OCI-LY1 (cell line): Measurements from ENCODE around the gene SERTAD3.

ENCODE experiments used
- EZH2 ChIP-seq: fragments of 200-600 bp; sonication (generic), shearing (Covaris generic); IDR thresholded peaks from 2 replicates; pipeline ENCODE4 v1.8.0; 2017; ENCODE audit warnings: borderline replicate concordance, mixed run types, mild to moderate bottlenecking, antibody characterized with exemption, low read length, moderate library complexity, mixed read lengths
- TF ChIP-seq, protein P1 (sequence below): fragments of 200-600 bp; sonication (generic), shearing (Covaris generic); IDR thresholded peaks from 2 replicates; pipeline ENCODE4 v1.5.1; 2017; ENCODE audit warnings: mild to moderate bottlenecking, antibody characterized with exemption, low read length, moderate library complexity, mixed read lengths

DNA sequence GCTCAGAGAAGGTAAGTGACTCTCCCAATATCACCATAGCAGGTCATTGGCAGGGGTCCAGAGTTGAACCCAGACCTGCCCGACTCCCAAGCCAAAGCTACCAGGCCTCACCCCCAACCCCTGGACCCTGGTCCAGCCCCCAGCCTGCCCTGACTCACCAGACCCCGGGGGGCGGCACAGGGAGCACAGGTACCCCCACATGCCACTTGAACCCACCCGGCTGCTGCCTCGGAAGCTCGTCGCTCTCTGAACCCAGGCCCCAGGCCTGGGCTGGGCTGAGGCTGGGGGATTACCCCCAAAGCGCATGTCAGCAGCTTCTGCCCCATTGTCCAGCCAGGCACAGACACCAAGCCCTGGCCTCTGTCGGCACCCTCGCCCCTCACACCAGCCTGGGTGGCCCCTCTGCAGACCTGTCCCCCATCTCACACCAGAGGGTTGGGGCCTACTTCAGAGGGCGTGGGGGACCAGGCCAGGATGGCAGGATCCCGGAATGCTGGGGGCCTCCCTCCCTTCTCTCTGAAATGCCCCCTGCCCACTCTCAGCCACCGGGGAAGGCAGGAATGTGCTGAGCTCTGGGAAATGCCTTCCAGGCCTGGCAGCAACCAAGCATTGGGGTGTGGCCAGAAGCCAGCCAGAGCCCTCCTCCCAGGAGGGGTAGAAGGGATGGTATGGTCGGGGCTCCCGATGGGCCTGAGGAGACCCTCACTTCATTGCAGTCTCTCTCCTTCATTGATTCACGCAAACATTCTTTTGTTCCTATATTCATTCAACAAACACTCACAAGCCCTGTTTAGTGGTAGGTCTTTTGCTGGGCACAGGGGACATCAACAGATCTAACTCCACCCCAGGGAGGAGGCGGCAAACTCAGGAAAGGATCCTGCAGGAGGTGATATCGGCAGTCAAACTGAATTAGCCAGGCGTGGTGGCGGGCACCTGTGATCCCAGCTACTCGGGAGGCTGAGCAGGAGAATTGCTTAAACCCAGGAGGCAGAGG, 29.3 kb downstream of the SERTAD3 start:
- TF ChIP-seq, protein P1, sequence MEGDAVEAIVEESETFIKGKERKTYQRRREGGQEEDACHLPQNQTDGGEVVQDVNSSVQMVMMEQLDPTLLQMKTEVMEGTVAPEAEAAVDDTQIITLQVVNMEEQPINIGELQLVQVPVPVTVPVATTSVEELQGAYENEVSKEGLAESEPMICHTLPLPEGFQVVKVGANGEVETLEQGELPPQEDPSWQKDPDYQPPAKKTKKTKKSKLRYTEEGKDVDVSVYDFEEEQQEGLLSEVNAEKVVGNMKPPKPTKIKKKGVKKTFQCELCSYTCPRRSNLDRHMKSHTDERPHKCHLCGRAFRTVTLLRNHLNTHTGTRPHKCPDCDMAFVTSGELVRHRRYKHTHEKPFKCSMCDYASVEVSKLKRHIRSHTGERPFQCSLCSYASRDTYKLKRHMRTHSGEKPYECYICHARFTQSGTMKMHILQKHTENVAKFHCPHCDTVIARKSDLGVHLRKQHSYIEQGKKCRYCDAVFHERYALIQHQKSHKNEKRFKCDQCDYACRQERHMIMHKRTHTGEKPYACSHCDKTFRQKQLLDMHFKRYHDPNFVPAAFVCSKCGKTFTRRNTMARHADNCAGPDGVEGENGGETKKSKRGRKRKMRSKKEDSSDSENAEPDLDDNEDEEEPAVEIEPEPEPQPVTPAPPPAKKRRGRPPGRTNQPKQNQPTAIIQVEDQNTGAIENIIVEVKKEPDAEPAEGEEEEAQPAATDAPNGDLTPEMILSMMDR = no peak
- TF ChIP-seq EZH2 = no peak
